ENCODE results near the gene IL18BP. TPM values are rescaled to one million over a fixed set of nuclear protein-coding genes. Genes with fewer than 3 reads are reported as not detected.

IL18BP gene
- total and polyA plus RNA-seq, 10 of the 15 experiments (the other 5 are each of a cell fraction or from before 2014, with no cell fraction given), result 2.6 to 18.1 (median 10.7) TPM

DNA sequence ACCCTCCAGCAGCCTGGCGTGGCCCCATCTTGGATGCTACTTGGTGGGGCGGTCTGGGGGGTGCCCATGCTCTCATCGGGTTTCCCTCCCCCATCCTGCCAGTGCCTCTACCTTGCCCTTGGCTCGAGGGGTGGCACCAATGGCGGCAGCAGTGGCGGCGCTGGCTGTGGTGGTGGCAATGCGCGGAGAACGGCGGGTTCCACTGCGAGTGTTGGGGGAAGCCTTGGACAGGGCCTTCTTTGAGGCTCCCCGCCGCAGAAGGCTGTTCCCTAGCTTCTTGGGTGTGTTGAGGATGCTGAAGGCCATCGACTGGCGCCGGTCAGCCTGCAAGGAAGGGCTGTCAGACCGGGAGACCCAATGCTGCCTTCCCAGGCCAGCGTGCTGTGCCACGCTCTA is 5.1 kb downstream of the IL18BP start (continued):
- TF ChIP-seq, protein P1, sequence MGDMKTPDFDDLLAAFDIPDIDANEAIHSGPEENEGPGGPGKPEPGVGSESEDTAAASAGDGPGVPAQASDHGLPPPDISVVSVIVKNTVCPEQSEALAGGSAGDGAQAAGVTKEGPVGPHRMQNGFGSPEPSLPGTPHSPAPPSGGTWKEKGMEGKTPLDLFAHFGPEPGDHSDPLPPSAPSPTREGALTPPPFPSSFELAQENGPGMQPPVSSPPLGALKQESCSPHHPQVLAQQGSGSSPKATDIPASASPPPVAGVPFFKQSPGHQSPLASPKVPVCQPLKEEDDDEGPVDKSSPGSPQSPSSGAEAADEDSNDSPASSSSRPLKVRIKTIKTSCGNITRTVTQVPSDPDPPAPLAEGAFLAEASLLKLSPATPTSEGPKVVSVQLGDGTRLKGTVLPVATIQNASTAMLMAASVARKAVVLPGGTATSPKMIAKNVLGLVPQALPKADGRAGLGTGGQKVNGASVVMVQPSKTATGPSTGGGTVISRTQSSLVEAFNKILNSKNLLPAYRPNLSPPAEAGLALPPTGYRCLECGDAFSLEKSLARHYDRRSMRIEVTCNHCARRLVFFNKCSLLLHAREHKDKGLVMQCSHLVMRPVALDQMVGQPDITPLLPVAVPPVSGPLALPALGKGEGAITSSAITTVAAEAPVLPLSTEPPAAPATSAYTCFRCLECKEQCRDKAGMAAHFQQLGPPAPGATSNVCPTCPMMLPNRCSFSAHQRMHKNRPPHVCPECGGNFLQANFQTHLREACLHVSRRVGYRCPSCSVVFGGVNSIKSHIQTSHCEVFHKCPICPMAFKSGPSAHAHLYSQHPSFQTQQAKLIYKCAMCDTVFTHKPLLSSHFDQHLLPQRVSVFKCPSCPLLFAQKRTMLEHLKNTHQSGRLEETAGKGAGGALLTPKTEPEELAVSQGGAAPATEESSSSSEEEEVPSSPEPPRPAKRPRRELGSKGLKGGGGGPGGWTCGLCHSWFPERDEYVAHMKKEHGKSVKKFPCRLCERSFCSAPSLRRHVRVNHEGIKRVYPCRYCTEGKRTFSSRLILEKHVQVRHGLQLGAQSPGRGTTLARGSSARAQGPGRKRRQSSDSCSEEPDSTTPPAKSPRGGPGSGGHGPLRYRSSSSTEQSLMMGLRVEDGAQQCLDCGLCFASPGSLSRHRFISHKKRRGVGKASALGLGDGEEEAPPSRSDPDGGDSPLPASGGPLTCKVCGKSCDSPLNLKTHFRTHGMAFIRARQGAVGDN (IDR thresholded peaks at IDR 0.05), result no peak
- TF ChIP-seq CBFB (IDR thresholded peaks at IDR 0.05; ENCODE audit: low read depth), result no peak
- no peak for TF ChIP-seq SMARCA5 (IDR thresholded peaks at IDR 0.05)
- no peak for TF ChIP-seq DPF2 (IDR thresholded peaks at IDR 0.05)
- no peak for TF ChIP-seq CREM (IDR thresholded peaks at IDR 0.05; ENCODE audit: low read depth)
- TF ChIP-seq, protein P2, sequence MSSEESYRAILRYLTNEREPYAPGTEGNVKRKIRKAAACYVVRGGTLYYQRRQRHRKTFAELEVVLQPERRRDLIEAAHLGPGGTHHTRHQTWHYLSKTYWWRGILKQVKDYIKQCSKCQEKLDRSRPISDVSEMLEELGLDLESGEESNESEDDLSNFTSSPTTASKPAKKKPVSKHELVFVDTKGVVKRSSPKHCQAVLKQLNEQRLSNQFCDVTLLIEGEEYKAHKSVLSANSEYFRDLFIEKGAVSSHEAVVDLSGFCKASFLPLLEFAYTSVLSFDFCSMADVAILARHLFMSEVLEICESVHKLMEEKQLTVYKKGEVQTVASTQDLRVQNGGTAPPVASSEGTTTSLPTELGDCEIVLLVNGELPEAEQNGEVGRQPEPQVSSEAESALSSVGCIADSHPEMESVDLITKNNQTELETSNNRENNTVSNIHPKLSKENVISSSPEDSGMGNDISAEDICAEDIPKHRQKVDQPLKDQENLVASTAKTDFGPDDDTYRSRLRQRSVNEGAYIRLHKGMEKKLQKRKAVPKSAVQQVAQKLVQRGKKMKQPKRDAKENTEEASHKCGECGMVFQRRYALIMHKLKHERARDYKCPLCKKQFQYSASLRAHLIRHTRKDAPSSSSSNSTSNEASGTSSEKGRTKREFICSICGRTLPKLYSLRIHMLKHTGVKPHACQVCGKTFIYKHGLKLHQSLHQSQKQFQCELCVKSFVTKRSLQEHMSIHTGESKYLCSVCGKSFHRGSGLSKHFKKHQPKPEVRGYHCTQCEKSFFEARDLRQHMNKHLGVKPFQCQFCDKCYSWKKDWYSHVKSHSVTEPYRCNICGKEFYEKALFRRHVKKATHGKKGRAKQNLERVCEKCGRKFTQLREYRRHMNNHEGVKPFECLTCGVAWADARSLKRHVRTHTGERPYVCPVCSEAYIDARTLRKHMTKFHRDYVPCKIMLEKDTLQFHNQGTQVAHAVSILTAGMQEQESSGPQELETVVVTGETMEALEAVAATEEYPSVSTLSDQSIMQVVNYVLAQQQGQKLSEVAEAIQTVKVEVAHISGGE (CRISPR knock-in tag; IDR thresholded peaks at IDR 0.05), result no peak
- TF ChIP-seq YY1 (IDR thresholded peaks at IDR 0.05; ENCODE audit: low read depth, low read length), result no peak
- peak; percentile 19 for TF ChIP-seq POLR2A (IDR thresholded peaks at IDR 0.05; ENCODE audit: low read depth, low read length)

Data from GM12878 (cell line).